GDM1 (cell line): ENCODE data around the gene KCNN3.

ENCODE experiments used
- DNase-seq: peaks from one replicate; lab custom pipeline; 2025; lab: John Stamatoyannopoulos, UW

KCNN3 gene

GRCh38 chr1:154841384-154841783 is 28.7 kb downstream of the KCNN3 start:
- DNase-seq, result no peak

GRCh38 chr1:154840269-154841176 is 29.6 kb downstream of the KCNN3 start:
- no peak for DNase-seq

DNA sequence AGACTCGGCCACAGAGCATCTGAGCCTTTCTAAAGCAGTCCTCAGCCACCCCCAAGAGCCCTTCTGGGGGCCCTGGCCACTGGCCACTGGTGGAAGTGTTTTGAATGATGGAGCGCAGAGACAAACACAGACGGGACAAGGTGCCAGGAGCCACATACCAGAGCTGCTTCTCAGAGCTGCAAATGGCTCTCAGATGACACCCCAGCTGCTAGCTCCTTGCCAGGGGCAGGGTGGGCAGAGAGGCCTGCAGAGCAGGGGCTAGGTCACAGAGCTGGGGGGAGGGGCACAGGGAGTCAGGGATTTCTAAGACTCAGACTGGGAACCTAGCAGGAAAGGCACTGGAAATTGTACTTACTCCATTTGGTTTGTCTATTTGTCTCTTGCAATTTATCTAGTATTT is 30.4 kb downstream of the KCNN3 start:
- no peak for DNase-seq

DNA sequence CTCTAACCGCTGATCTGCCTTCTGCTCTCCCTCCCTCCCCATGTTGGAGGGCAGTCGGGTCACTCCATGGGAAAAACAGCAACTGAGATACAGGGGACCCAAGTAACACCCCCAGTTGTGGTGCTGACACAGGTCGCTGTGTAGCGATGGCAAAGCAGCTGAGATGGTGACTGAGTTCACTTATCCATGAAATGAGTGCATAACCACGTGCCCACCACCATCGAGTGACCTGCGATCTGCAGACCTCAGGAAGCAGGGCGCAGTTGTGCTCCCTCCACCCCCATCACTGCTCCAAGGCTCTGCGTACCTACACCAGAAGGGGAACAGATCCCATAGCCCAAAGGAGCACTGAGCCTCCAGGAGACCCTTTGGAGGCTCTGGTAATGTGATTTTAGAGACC is 31.1 kb downstream of the KCNN3 start:
- DNase-seq, result no peak

DNA sequence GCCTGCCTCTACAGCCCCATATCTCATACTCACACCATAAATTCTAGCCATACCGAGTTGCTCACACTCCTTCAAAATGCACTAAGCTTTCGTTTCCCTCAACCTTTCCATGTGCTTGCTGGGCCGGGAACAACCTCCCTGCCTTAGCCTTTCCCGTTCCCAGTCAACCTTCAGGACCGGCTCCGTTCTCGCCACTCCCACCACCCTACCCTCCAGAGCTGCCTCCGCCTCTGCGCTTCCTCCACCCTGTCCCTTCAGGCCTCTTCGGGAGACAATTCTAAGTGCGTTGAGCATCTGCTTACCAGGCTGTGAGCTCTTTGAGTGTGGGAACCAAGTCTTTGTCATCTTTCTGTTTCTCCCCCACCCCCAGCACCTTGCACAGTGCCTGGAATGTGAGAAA is 31.6 kb downstream of the KCNN3 start:
- no peak for DNase-seq

DNA sequence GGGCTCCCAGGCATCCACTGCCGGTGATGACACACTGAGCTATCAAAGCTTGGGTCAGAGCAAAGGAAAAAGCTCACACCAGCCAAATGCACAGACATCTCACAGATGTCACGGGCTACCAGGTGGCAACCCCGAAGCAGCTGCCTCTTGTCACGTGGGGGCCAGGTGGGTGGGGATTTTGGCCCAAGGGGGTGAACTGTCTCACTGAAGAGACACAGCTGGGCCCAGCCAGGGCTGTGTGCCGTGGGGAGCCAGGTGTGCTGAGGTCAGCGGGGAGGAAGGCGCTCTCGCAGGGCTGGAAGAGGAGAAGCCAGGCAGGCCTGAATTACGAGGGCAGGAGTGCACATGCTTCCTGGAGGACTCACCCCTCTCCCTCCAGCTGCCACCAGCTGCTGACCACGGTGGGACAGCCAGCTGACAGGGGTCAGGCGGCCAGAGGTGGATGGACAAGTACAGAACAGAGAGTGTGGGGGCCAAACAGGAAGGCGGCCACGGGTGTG is 32.4 kb downstream of the KCNN3 start:
- no peak for DNase-seq

DNA sequence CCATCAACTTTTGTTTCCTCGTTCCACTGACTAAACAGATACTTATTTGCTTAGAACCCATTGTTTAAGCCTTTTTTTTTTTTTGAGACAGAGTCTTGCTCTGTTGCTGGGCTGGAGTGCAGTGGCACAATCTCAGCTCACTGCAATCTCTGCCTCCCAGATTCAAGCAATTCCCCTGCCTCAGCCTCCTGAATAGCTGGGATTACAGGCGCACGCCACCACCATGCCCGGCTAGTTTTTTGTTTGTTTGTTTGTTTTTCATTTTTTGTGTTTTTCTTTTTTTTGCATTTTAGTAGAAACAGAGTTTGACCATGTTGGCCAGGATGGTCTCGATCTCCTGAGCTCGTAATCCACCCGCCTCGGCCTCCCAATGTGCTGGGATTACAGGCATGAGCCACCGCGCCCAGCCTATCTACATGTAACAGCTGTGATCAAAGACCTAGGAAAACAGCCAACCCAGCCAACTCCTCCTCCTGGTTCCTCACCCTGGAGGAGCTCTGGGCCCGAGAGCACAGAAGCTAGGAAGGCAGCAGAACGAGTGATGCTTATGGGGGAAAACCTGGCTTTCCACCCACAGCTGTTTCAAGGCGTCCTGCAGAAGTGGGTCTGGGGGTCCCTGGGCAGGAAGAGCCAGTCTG is 32.9 kb downstream of the KCNN3 start:
- DNase-seq, result no peak

GRCh38 chr1:154835531-154836324 is 34.4 kb downstream of the KCNN3 start:
- DNase-seq, result no peak

DNA sequence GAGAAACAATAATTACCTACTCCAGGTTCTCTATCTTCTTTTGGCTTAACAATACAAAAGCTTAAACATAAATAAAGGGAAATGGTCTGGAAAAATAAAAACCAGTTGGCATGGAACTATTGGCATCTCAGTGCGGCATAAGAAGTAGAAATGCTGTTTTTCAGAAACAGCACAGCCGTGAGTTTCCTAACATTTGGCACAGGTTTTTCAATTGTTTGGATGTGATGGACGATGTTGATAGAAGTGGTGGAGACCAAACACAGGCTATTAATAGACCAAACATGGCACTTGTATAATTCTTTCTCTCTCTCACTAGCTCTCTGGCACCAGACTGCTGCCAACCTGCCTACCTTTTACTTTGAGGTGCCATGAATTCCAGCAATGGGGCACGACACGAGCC is 36.2 kb downstream of the KCNN3 start:
- DNase-seq, result no peak

DNA sequence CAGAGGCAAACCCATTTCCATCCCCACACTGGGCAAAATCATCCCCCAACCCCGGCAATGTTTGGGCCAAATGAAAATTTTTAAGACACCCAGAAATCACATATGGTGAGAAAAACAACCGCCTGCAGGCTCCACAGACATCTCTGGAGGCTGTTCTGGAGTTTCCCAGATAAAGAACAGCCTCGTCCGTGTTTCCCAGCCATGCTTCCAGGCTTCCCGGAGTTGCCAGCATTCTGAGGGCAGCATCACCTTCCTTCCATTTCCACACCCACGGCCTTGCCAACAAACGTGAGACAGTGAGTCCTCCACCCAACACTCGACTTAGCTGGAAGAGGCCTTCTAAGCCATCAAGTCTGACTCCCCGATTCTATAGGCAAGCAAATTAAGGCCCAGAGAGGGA is 36.9 kb downstream of the KCNN3 start:
- DNase-seq, result no peak

DNA sequence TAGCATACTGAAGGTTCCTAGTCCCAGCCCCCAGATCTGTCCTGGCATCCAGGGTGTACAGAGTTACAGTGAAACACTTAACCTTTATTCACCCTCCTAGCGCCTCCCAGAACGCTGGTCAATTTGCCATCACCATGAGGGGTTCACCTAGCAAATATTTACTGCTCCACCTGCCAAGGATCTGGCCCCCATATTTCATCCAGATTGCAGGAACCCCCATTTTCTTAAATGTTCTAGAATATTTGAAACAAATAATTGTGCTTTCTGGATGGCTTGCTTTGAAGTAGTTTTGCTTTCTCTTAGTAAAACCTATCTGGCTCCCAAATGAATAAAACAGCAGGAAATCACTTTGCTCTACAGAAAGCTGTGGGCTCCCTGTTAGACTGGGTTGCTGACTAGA is 37.7 kb downstream of the KCNN3 start:
- DNase-seq, result no peak

DNA sequence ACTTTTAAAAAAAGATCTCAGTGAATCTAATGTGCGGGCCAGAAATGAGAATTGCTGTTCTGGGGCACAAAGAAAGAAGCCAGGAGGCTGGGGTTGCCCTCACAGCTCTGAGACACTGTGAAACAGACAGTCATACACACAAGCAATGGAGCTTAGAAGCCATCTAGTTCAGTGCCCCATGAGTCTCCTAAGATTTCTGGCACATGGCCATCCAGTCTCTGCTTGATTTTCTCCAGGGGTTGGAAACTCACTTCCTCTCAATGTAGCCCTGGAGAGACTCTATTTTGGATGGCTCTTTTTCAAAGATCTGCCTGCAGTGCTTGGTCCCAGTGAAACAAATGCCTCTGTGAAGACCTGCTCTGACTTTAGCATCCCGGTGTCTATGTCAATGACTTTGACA is 38.6 kb downstream of the KCNN3 start:
- no peak for DNase-seq

- no peak for DNase-seq
Observed at GRCh38 chr1:154829062-154829461, 41.0 kb downstream of the KCNN3 start.

DNA sequence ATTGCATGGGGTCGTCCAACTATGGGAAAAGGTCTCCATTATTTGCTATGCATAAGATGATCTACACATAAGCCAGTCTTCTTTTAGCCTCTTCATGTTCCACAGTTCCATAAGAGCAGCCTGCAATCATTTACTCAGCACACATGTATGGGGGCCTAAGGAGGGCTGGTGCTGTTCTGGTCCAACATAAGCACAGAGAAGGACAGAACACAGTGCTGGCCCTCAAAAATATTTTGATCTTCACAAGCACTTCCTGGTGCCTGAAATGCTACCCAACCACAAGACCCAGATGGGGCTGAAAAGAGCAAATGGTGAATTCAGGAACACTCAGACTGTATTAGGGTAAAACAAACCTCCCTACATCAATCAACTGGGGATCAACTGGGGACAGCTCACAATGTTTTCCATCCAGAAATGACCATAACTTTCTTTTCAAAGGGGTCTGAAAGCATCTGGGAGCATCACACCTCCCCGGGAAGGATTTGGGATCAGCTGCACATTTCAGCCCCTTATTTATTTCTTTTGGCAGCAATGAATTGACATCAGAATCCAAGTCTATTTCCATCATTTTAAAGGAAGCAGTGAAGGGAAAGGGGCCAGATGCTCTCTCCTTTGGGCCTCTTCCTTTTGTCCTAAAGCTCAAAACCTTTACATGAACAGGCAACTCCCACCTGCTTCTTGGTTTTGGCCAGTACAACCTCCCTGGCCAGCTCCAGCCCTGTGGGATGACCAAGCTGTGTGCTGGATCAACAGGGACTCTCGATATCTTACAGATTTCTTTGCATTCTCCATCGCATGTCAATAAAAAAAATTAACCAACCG is 45.7 kb downstream of the KCNN3 start:
- DNase-seq, result no peak

- no peak for DNase-seq
Observed at GRCh38 chr1:154822717-154823116, 47.4 kb downstream of the KCNN3 start.

- DNase-seq, result no peak
Observed at GRCh38 chr1:154822233-154822632, 47.8 kb downstream of the KCNN3 start.

DNA sequence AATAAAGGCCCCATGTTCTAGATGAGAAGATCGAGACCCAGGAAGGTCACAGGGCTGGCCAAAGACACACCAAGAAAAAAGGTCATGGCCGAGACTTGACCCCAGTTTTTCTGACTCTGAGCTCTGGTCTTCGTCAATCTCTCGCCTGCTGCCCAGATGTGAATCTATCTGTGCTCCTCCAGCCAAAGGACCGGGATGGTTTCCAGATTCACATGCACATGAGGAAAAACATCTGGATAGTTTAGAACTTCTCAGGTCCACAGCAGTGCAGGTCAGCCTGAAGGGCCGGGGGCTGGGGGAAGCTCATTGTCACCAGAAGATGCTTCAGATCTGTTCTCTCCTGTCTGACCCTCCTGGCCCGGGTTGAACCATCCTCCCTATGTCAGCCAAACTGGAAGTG is 49.0 kb downstream of the KCNN3 start:
- DNase-seq, result no peak

- no peak for DNase-seq
Observed at GRCh38 chr1:154820646-154821045, 49.4 kb downstream of the KCNN3 start.

- peak; percentile 40 for DNase-seq
Observed at GRCh38 chr1:154819628-154820590, 50.2 kb downstream of the KCNN3 start.

DNA sequence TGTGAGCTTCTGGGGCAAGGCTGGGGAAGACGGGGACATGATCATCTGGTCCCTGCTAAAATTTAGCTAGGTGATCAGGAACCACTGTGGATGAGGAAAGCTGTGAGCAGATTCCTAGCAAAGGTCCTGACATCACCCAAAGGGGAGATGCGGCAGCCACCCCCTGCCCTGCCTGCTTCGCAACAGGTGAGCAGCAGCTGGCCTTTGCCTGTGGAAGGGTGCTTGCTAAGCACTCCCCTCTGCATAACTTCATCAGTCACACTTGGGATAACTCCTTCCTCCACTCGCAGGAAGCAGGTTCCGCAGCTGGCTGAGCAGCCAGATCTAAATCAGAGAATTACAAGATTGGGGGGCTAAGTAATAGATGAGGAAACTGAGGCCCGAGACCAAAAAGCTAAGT is 51.2 kb downstream of the KCNN3 start:
- DNase-seq, result no peak

GRCh38 chr1:154816937-154817336 is 53.1 kb downstream of the KCNN3 start:
- no peak for DNase-seq
